GM19351 (cell line): ENCODE data around the gene OR52E4.

Experiments
- ATAC-seq: cut with Tn5 transposase; IDR thresholded peaks from one replicate; pipeline ENCODE4 v1.9.1; 2021; ENCODE audit warnings: mild to moderate bottlenecking, moderate library complexity; ENCODE audit not compliant: unreplicated experiment

Gene OR52E4

GRCh38 chr11:5928811-5929210, 48.4 kb downstream of the OR52E4 start:
- ATAC-seq = no peak

- ATAC-seq = no peak
These were observed 49.3 kb downstream of the OR52E4 start for GRCh38 chr11:5929571-5930368.

- ATAC-seq = no peak
These were observed 50.2 kb downstream of the OR52E4 start for GRCh38 chr11:5930614-5931013.

GRCh38 chr11:5931061-5931460, 50.6 kb downstream of the OR52E4 start:
- no peak for ATAC-seq

- ATAC-seq = no peak
These were observed 52.2 kb downstream of the OR52E4 start for GRCh38 chr11:5932671-5933070.

- no peak for ATAC-seq
These were observed 52.7 kb downstream of the OR52E4 start for GRCh38 chr11:5933116-5933515.
